Measurements from ENCODE around the gene MYL7. TPM values are rescaled to one million over a fixed set of nuclear protein-coding genes. Genes with fewer than 3 reads are reported as not detected.

Gene MYL7
- total RNA-seq, 1 experiment from 2014 or later: not detected

DNA sequence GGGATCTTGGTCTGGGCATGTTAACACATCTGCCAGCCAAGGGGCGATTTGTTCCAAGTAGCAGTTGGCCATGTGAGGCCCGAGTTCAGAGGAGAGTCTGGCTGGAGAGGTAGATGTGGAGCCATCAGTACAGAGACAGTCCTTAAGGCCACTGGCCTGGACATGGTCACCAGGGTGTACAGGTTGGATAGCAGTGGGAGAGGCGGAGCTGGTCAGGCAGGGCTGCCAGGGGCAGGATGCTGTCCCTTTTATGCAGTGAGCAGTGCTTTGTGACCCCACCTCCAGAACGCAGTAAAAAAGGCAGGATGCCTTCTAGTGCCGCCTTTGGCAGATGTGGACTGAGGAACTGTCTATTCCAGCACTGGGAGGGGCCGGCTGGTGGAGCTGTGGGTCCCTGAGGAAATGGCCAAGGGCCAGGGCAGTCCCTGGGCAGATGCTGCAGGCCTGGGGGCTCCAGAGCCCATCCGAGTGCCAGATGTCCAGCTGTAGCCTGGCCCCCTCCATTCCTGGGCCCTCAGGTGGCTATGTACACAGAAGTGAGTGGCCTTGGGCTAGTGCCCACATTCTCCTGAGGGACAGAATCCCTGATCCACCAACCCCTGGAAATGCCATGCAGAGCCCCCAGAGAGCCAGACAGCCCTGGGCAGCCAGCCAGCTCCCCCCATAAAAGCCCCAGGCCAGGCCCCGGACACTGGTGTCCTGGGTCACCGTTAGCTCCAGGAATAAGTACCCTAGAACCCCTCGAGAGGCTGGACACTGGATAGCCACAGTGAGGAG, 17.2 kb upstream of the MYL7 start:
- DNase-seq (ENCODE audit: unreplicated experiment): no peak
- H3K36me3 Mint-ChIP-seq (ENCODE audit: insufficient read depth, unreplicated experiment): no peaks in the 10 kb centered on the region
- intact Hi-C loops (cut with micrococcal nuclease): no loop called here
- H3K4me1 Mint-ChIP-seq (ENCODE audit: insufficient read depth, unreplicated experiment): peaks cover 13% of the 10 kb centered on the region
- TF ChIP-seq, protein P1, sequence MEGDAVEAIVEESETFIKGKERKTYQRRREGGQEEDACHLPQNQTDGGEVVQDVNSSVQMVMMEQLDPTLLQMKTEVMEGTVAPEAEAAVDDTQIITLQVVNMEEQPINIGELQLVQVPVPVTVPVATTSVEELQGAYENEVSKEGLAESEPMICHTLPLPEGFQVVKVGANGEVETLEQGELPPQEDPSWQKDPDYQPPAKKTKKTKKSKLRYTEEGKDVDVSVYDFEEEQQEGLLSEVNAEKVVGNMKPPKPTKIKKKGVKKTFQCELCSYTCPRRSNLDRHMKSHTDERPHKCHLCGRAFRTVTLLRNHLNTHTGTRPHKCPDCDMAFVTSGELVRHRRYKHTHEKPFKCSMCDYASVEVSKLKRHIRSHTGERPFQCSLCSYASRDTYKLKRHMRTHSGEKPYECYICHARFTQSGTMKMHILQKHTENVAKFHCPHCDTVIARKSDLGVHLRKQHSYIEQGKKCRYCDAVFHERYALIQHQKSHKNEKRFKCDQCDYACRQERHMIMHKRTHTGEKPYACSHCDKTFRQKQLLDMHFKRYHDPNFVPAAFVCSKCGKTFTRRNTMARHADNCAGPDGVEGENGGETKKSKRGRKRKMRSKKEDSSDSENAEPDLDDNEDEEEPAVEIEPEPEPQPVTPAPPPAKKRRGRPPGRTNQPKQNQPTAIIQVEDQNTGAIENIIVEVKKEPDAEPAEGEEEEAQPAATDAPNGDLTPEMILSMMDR (IDR thresholded peaks at IDR 0.05; ENCODE audit: unreplicated experiment): no peak
- H3K4me3 Mint-ChIP-seq (ENCODE audit: unreplicated experiment): no peak overlapping the region
- no peak overlapping the region for H3K27ac Mint-ChIP-seq (ENCODE audit: low read depth, unreplicated experiment)
- ChIA-PET POLR2A (no interaction called here), CTCF (no interaction called here)
- no peaks in the 10 kb centered on the region for H3K27me3 Mint-ChIP-seq (ENCODE audit: insufficient read depth, unreplicated experiment)
- BruUV-seq (replicated peaks): no TSS peak
- H3K9me3 Mint-ChIP-seq (ENCODE audit: unreplicated experiment): no peaks in the 10 kb centered on the region

DNA sequence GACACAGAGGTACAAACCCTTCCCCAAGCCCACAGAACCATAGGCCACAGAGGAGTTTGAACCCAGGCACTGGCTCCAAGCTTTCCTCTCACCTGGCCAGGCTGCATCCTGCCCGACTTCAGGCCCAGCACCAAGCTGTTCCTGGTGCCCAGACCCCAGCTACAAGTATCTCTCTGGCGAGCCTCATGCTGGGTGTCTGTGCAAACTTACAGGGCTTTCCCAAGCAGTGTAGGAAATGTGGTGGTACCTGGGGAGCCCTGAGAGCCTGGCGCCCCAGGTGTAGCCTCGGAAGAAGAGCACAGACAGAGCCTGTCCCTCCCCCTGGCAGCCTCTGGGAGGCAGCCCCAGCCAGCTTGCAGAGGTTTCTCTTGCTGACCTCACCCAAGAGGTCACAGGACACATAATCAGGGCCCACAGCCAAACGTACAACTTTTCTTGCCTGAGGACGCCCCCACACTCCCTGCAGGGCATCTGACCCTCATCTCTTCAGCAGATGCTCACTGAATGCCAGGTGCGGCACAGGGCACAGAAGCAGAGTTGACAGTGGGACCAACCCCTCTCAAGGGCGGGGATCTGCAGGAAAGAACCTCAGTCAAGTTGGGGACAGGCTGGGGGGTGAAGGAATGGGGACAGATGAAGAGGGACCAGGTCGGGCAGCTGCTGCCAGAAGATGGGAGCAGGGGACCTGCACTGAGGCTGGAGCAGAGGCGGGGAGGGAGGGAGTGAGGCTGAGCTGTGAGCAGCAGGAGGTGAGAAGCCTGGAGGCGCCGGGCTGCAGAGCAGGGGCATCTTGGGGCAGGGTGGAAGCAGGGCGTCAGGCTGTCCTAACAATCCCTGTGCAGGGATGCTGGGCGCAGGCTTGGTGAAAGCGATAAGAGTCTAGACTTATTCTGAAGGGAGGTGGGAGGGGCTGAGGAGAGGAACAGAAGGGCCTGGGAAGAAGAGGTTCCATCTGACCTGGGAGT, 16.3 kb upstream of the MYL7 start:
- no TSS peak for BruUV-seq (replicated peaks)
- no peaks in the 10 kb centered on the region for H3K27me3 Mint-ChIP-seq (ENCODE audit: insufficient read depth, unreplicated experiment)
- no peak overlapping the region for H3K27ac Mint-ChIP-seq (ENCODE audit: low read depth, unreplicated experiment)
- no peaks in the 10 kb centered on the region for H3K9me3 Mint-ChIP-seq (ENCODE audit: unreplicated experiment)
- H3K4me1 Mint-ChIP-seq (ENCODE audit: insufficient read depth, unreplicated experiment): peaks cover 4% of the 10 kb centered on the region
- no peak overlapping the region for H3K4me3 Mint-ChIP-seq (ENCODE audit: unreplicated experiment)
- ChIA-PET POLR2A (no interaction called here), CTCF (interaction anchor here (0.7 kb wide), 1 partner anchor 245 kb away, joined by 4 read pairs; no protein-coding TSS in a partner anchor)
- TF ChIP-seq, protein P1 (IDR thresholded peaks at IDR 0.05; ENCODE audit: unreplicated experiment): no peak
- no peaks in the 10 kb centered on the region for H3K36me3 Mint-ChIP-seq (ENCODE audit: insufficient read depth, unreplicated experiment)
- no peak for DNase-seq (ENCODE audit: unreplicated experiment)
- intact Hi-C loops (cut with micrococcal nuclease): no loop called here

DNA sequence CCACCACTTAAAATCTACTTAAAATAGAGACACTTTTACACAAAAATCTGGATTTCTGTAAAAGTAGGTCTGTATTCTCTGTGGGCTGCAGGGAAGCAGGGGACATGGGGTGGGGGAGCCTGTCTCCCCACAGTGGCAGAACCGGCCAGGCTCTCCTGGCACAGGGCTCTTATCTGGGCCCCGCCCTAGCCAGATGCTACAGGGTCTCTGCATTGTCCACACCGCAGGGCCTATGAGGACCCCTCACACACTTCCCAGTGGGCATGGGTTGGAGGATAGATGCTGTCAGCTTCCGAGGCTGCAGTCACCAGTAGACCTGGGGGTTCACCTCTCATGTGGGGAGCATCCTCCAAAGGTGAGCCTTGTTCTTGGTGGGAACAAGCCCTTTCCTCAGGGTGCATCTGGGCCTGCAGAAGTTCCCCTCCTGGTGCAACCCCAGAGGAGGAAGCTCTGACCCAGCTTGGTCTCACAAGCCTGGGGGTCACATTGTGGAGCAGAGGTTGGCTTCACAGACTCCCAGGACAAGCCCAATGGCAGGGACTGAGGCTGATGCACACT, 15.4 kb upstream of the MYL7 start:
- no peaks in the 10 kb centered on the region for H3K4me1 Mint-ChIP-seq (ENCODE audit: insufficient read depth, unreplicated experiment)
- H3K27ac Mint-ChIP-seq (ENCODE audit: low read depth, unreplicated experiment): no peak overlapping the region
- no TSS peak for BruUV-seq (replicated peaks)
- TF ChIP-seq, protein P1 (IDR thresholded peaks at IDR 0.05; ENCODE audit: unreplicated experiment): no peak
- H3K27me3 Mint-ChIP-seq (ENCODE audit: insufficient read depth, unreplicated experiment): no peaks in the 10 kb centered on the region
- intact Hi-C loops (cut with micrococcal nuclease): no loop called here
- no peaks in the 10 kb centered on the region for H3K36me3 Mint-ChIP-seq (ENCODE audit: insufficient read depth, unreplicated experiment)
- ChIA-PET CTCF (interaction anchor here (0.7 kb wide), 1 partner anchor 246 kb away, joined by 4 read pairs; no protein-coding TSS in a partner anchor), POLR2A (no interaction called here)
- H3K9me3 Mint-ChIP-seq (ENCODE audit: unreplicated experiment): no peaks in the 10 kb centered on the region
- H3K4me3 Mint-ChIP-seq (ENCODE audit: unreplicated experiment): no peak overlapping the region
- no peak for DNase-seq (ENCODE audit: unreplicated experiment)
